GM23338 (cell line): ENCODE measurements around the gene STX16. TPM values are rescaled to one million over a fixed set of nuclear protein-coding genes. Genes with fewer than 3 reads are reported as not detected.

ENCODE experiments used
- ATAC-seq: fragments of 200-7000 bp; cut with Tn5 transposase; 3 replicates; pipeline ENCODE4 v1.9.1; 2020
- DNase-seq: peaks from one replicate; pipeline ENCODE4 v3.0.0-alpha.2; 2015; ENCODE audit warnings: low spot score
- H2AFZ ChIP-seq: fragments of 200-600 bp; sonication (generic); 2 replicates; pipeline ENCODE4 v1.8.0; 2016; ENCODE audit warnings: antibody characterized with exemption, mild to moderate bottlenecking, moderate library complexity
- H3F3A ChIP-seq: fragments of 200-600 bp; sonication (generic); replicated peaks from 2 replicates; pipeline ENCODE4 v1.8.0; 2017; ENCODE audit warnings: antibody characterized with exemption, mixed run types, low read depth
- H3K27ac ChIP-seq: fragments of 200-600 bp; sonication (generic); 2 replicates; pipeline ENCODE4 v1.6.1; 2016; ENCODE audit warnings: low read depth
- H3K27me3 ChIP-seq: fragments of 200-600 bp; sonication (generic); 2 replicates; pipeline ENCODE4 v1.8.0; 2016; ENCODE audit warnings: mild to moderate bottlenecking, mixed run types, moderate library complexity; ENCODE audit not compliant: insufficient read depth
- H3K36me3 ChIP-seq: fragments of 200-600 bp; sonication (generic); 2 replicates; pipeline ENCODE4 v1.8.0; 2016; ENCODE audit warnings: mild to moderate bottlenecking; ENCODE audit not compliant: insufficient read depth
- H3K4me1 ChIP-seq: fragments of 200-600 bp; sonication (generic); 2 replicates; pipeline ENCODE4 v1.8.0; 2016; ENCODE audit warnings: mild to moderate bottlenecking, moderate library complexity; ENCODE audit not compliant: insufficient read depth
- H3K4me2 ChIP-seq: fragments of 200-600 bp; sonication (generic); 2 replicates; pipeline ENCODE4 v1.7.1; 2017; ENCODE audit warnings: mixed run types
- H3K4me3 ChIP-seq: fragments of 200-600 bp; sonication (generic); 2 replicates; pipeline ENCODE4 v1.6.1; 2016; ENCODE audit warnings: mixed run types
- H3K79me2 ChIP-seq: fragments of 200-600 bp; sonication (generic); replicated peaks from 2 replicates; pipeline ENCODE4 v1.8.0; 2017; ENCODE audit warnings: mild to moderate bottlenecking; ENCODE audit not compliant: insufficient read depth
- H3K9me2 ChIP-seq: fragments of 200-600 bp; sonication (generic); 2 replicates; pipeline ENCODE4 v1.8.0; 2017; ENCODE audit not compliant: insufficient read depth
- H4K20me1 ChIP-seq: fragments of 200-600 bp; sonication (generic); replicated peaks from 2 replicates; pipeline ENCODE4 v1.8.0; 2017; ENCODE audit warnings: mild to moderate bottlenecking; ENCODE audit not compliant: insufficient read depth
- H3K27ac Mint-ChIP-seq: 2 replicates; pipeline ENCODE4 v1.8.0; 2020; ENCODE audit warnings: inconsistent platforms, mild to moderate bottlenecking, moderate library complexity, mixed read lengths
- H3K27me3 Mint-ChIP-seq: 3 replicates; pipeline ENCODE4 v1.8.0; 2022; ENCODE audit warnings: low read depth, mild to moderate bottlenecking, moderate library complexity, mixed read lengths, inconsistent platforms; ENCODE audit not compliant: insufficient read depth, poor library complexity
- H3K36me3 Mint-ChIP-seq: 3 replicates; pipeline ENCODE4 v1.8.0; 2021; ENCODE audit warnings: low read depth, mild to moderate bottlenecking, inconsistent platforms, moderate library complexity, mixed read lengths
- H3K4me1 Mint-ChIP-seq: 3 replicates; pipeline ENCODE4 v1.8.0; 2020; ENCODE audit warnings: mild to moderate bottlenecking, inconsistent platforms, mixed read lengths
- H3K4me3 Mint-ChIP-seq: 3 replicates; pipeline ENCODE4 v1.8.0; 2021; ENCODE audit warnings: moderate library complexity, mild to moderate bottlenecking, inconsistent platforms, mixed read lengths
- H3K9me3 Mint-ChIP-seq: 3 replicates; pipeline ENCODE4 v1.8.0; 2020; ENCODE audit warnings: moderate library complexity, mild to moderate bottlenecking, inconsistent platforms, mixed read lengths
- CREB1 ChIP-seq: fragments of 250-450 bp; sonication (Bioruptor Pico); IDR thresholded peaks from 2 replicates; pipeline ENCODE4 v1.5.0; 2020; ENCODE audit warnings: low read depth, mild to moderate bottlenecking, moderate library complexity
- EZH2 ChIP-seq: fragments of 200-600 bp; sonication (generic); IDR thresholded peaks from one replicate; pipeline ENCODE4 v1.8.0; 2017; ENCODE audit warnings: antibody characterized with exemption, mild to moderate bottlenecking, low read depth; ENCODE audit not compliant: unreplicated experiment
- EZH2phosphoT487 ChIP-seq: fragments of 200-600 bp; sonication (generic); IDR thresholded peaks from one replicate; pipeline ENCODE4 v1.8.1; 2018; ENCODE audit warnings: antibody characterized with exemption; ENCODE audit not compliant: unreplicated experiment
- JUNB ChIP-seq: IDR thresholded peaks from one replicate; pipeline ENCODE4 v1.6.1; 2016; ENCODE audit warnings: antibody characterized with exemption; ENCODE audit not compliant: unreplicated experiment
- NANOG ChIP-seq: IDR thresholded peaks from 2 replicates; pipeline ENCODE4 v1.6.1; 2016; ENCODE audit warnings: antibody characterized with exemption, borderline replicate concordance
- POLR2AphosphoS5 ChIP-seq: IDR thresholded peaks from 2 replicates; pipeline ENCODE4 v1.6.1; 2016; ENCODE audit warnings: antibody characterized with exemption, low read depth
- STAT1 ChIP-seq: IDR thresholded peaks from one replicate; pipeline ENCODE4 v1.6.1; 2016; ENCODE audit warnings: antibody characterized with exemption; ENCODE audit not compliant: unreplicated experiment
- ZNF114 ChIP-seq: fragments of 250-450 bp; sonication (Bioruptor Pico); IDR thresholded peaks from 2 replicates; pipeline ENCODE4 v1.5.0; 2020; ENCODE audit warnings: mild to moderate bottlenecking, moderate library complexity
- ZNF331 ChIP-seq: fragments of 250-450 bp; sonication (Bioruptor Pico); IDR thresholded peaks from 2 replicates; pipeline ENCODE4 v1.5.0; 2020; ENCODE audit warnings: low read depth, mild to moderate bottlenecking, moderate library complexity
- polyA plus RNA-seq: library from polyadenylated mRNA; unstranded; fragments of >200 nt; fragmentation: Nextera tagmentation; extraction: Ambion mirVana; gene quantifications from 2 replicates; pipeline ENCODE4 v1.2.1, GENCODE V29; 2016
- total RNA-seq: library from RNA; depleted of rRNA; stranded (reverse); fragments of >200 nt; shearing (Covaris generic); gene quantifications from 2 replicates; pipeline ENCODE4 v1.2.3, GENCODE V29; 2014
- TF ChIP-seq, protein P1 (sequence below), 2 experiments: fragments of 200-600 bp in 1 of 2; sonication (generic) in 1 of 2; conservative IDR thresholded peaks; 2 replicates each; pipeline versions ENCODE4 v1.5.1 to v1.6.1; 2016 to 2017; ENCODE audit warnings: antibody characterized with exemption in 2 of 2, low read depth in 2 of 2, mild to moderate bottlenecking in 2 of 2, moderate library complexity in 1 of 2
- TF ChIP-seq, protein P2 (sequence below): fragments of 250-450 bp; sonication (Bioruptor Pico); IDR thresholded peaks from 2 replicates; pipeline ENCODE4 v1.5.0; 2020; ENCODE audit warnings: mild to moderate bottlenecking, moderate library complexity
- TF ChIP-seq, protein P3 (sequence below): IDR thresholded peaks from 2 replicates; pipeline ENCODE4 v1.6.1; 2016; ENCODE audit warnings: antibody characterized with exemption
- TF ChIP-seq, protein P4 (sequence below): IDR thresholded peaks from one replicate; pipeline ENCODE4 v1.6.1; 2018; ENCODE audit warnings: antibody characterized with exemption; ENCODE audit not compliant: unreplicated experiment

STX16 gene
- total and polyA plus RNA-seq, 2 experiments from 2014 or later = 31.2 to 70.5 TPM

DNA sequence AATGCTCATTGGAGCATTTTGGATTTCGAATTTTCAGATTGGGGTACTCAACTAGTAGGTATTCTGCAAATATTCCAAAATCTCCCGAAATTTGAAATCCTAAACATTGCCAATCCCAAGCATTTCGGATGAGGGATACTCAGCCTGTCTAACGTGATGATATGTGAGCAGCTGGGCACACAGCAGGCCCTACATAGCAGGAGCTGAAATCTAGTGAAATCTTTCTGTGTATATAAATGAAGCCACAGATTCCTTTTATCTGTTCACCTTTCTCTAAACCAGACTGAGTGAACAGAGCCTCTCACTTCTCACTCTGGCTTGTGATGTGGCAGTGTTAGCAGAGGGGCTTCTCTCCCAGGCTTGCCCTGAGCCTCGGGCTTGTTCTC lies 17.8 kb downstream of the STX16 start:
- peak overlapping the region; percentile 0; the same call in 1 of the 2 replicates for H3K4me3 ChIP-seq
- H3K9me2 ChIP-seq = no peaks in the 10 kb centered on the region
- peaks cover 51% of the 10 kb centered on the region for H3K79me2 ChIP-seq
- no peak overlapping the region; the same call in 2 of the 3 replicates for H3K4me3 Mint-ChIP-seq
- H3K27ac Mint-ChIP-seq = peak overlapping the region; percentile 99
- no peaks in the 10 kb centered on the region for H3K9me3 Mint-ChIP-seq
- H3K4me1 Mint-ChIP-seq = peaks cover 68% of the 10 kb centered on the region
- H3K36me3 ChIP-seq = peaks cover 10% of the 10 kb centered on the region
- H3K4me1 ChIP-seq = peaks cover 37% of the 10 kb centered on the region
- H3K4me2 ChIP-seq = peak overlapping the region; percentile 15
- peaks cover 53% of the 10 kb centered on the region for H3K36me3 Mint-ChIP-seq
- no peaks in the 10 kb centered on the region for H3K27me3 ChIP-seq
- H4K20me1 ChIP-seq = no peaks in the 10 kb centered on the region
- H3K27me3 Mint-ChIP-seq = peaks cover under 1% of the 10 kb centered on the region
- peak overlapping the region; percentile 97 for H3K27ac ChIP-seq
- no peak overlapping the region for H2AFZ ChIP-seq
- DNase-seq (no peak), ATAC-seq (no peak)
- peaks cover 17% of the 10 kb centered on the region for H3F3A ChIP-seq
- TF ChIP-seq, protein P1, sequence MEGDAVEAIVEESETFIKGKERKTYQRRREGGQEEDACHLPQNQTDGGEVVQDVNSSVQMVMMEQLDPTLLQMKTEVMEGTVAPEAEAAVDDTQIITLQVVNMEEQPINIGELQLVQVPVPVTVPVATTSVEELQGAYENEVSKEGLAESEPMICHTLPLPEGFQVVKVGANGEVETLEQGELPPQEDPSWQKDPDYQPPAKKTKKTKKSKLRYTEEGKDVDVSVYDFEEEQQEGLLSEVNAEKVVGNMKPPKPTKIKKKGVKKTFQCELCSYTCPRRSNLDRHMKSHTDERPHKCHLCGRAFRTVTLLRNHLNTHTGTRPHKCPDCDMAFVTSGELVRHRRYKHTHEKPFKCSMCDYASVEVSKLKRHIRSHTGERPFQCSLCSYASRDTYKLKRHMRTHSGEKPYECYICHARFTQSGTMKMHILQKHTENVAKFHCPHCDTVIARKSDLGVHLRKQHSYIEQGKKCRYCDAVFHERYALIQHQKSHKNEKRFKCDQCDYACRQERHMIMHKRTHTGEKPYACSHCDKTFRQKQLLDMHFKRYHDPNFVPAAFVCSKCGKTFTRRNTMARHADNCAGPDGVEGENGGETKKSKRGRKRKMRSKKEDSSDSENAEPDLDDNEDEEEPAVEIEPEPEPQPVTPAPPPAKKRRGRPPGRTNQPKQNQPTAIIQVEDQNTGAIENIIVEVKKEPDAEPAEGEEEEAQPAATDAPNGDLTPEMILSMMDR (conservative IDR thresholded peaks at IDR 0.05; ENCODE audit: low read depth in 2 of 2) = no peak
- TF ChIP-seq ZNF114 (CRISPR knock-in tag) = no peak
- no peak for TF ChIP-seq CREB1 (CRISPR knock-in tag)
- TF ChIP-seq EZH2phosphoT487 = no peak
- TF ChIP-seq, protein P2, sequence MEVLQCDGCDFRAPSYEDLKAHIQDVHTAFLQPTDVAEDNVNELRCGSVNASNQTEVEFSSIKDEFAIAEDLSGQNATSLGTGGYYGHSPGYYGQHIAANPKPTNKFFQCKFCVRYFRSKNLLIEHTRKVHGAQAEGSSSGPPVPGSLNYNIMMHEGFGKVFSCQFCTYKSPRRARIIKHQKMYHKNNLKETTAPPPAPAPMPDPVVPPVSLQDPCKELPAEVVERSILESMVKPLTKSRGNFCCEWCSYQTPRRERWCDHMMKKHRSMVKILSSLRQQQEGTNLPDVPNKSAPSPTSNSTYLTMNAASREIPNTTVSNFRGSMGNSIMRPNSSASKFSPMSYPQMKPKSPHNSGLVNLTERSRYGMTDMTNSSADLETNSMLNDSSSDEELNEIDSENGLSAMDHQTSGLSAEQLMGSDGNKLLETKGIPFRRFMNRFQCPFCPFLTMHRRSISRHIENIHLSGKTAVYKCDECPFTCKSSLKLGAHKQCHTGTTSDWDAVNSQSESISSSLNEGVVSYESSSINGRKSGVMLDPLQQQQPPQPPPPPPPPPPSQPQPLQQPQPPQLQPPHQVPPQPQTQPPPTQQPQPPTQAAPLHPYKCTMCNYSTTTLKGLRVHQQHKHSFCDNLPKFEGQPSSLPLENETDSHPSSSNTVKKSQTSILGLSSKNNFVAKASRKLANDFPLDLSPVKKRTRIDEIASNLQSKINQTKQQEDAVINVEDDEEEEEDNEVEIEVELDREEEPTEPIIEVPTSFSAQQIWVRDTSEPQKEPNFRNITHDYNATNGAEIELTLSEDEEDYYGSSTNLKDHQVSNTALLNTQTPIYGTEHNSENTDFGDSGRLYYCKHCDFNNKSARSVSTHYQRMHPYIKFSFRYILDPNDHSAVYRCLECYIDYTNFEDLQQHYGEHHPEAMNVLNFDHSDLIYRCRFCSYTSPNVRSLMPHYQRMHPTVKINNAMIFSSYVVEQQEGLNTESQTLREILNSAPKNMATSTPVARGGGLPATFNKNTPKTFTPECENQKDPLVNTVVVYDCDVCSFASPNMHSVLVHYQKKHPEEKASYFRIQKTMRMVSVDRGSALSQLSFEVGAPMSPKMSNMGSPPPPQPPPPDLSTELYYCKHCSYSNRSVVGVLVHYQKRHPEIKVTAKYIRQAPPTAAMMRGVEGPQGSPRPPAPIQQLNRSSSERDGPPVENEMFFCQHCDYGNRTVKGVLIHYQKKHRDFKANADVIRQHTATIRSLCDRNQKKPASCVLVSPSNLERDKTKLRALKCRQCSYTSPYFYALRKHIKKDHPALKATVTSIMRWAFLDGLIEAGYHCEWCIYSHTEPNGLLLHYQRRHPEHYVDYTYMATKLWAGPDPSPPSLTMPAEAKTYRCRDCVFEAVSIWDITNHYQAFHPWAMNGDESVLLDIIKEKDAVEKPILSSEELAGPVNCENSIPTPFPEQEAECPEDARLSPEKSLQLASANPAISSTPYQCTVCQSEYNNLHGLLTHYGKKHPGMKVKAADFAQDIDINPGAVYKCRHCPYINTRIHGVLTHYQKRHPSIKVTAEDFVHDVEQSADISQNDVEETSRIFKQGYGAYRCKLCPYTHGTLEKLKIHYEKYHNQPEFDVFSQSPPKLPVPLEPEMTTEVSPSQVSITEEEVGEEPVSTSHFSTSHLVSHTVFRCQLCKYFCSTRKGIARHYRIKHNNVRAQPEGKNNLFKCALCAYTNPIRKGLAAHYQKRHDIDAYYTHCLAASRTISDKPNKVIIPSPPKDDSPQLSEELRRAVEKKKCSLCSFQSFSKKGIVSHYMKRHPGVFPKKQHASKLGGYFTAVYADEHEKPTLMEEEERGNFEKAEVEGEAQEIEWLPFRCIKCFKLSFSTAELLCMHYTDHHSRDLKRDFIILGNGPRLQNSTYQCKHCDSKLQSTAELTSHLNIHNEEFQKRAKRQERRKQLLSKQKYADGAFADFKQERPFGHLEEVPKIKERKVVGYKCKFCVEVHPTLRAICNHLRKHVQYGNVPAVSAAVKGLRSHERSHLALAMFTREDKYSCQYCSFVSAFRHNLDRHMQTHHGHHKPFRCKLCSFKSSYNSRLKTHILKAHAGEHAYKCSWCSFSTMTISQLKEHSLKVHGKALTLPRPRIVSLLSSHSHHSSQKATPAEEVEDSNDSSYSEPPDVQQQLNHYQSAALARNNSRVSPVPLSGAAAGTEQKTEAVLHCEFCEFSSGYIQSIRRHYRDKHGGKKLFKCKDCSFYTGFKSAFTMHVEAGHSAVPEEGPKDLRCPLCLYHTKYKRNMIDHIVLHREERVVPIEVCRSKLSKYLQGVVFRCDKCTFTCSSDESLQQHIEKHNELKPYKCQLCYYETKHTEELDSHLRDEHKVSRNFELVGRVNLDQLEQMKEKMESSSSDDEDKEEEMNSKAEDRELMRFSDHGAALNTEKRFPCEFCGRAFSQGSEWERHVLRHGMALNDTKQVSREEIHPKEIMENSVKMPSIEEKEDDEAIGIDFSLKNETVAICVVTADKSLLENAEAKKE (CRISPR knock-in tag) = no peak
- TF ChIP-seq, protein P3, sequence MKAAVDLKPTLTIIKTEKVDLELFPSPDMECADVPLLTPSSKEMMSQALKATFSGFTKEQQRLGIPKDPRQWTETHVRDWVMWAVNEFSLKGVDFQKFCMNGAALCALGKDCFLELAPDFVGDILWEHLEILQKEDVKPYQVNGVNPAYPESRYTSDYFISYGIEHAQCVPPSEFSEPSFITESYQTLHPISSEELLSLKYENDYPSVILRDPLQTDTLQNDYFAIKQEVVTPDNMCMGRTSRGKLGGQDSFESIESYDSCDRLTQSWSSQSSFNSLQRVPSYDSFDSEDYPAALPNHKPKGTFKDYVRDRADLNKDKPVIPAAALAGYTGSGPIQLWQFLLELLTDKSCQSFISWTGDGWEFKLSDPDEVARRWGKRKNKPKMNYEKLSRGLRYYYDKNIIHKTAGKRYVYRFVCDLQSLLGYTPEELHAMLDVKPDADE = no peak
- TF ChIP-seq, protein P4, sequence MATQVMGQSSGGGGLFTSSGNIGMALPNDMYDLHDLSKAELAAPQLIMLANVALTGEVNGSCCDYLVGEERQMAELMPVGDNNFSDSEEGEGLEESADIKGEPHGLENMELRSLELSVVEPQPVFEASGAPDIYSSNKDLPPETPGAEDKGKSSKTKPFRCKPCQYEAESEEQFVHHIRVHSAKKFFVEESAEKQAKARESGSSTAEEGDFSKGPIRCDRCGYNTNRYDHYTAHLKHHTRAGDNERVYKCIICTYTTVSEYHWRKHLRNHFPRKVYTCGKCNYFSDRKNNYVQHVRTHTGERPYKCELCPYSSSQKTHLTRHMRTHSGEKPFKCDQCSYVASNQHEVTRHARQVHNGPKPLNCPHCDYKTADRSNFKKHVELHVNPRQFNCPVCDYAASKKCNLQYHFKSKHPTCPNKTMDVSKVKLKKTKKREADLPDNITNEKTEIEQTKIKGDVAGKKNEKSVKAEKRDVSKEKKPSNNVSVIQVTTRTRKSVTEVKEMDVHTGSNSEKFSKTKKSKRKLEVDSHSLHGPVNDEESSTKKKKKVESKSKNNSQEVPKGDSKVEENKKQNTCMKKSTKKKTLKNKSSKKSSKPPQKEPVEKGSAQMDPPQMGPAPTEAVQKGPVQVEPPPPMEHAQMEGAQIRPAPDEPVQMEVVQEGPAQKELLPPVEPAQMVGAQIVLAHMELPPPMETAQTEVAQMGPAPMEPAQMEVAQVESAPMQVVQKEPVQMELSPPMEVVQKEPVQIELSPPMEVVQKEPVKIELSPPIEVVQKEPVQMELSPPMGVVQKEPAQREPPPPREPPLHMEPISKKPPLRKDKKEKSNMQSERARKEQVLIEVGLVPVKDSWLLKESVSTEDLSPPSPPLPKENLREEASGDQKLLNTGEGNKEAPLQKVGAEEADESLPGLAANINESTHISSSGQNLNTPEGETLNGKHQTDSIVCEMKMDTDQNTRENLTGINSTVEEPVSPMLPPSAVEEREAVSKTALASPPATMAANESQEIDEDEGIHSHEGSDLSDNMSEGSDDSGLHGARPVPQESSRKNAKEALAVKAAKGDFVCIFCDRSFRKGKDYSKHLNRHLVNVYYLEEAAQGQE = no peak
- no peak for TF ChIP-seq JUNB
- TF ChIP-seq EZH2 = no peak
- TF ChIP-seq ZNF331 (CRISPR knock-in tag) = no peak
- TF ChIP-seq POLR2AphosphoS5 = no peak
- no peak for TF ChIP-seq NANOG
- TF ChIP-seq STAT1 = no peak
